GM12874 (cell line): ENCODE measurements around the gene SPATA31C1.

Experiments used
- CTCF ChIP-seq: IDR thresholded peaks from 2 replicates; pipeline ENCODE4 v1.5.1; 2011; ENCODE audit warnings: low read depth, mild to moderate bottlenecking, control low read depth, low read length, moderate library complexity; ENCODE audit not compliant: insufficient read depth

Gene SPATA31C1

GRCh38 chr9:87894998-87895625 lies 22.6 kb upstream of the SPATA31C1 start:
- TF ChIP-seq CTCF, result no peak

GRCh38 chr9:87896891-87897290 lies 20.9 kb upstream of the SPATA31C1 start:
- no peak for TF ChIP-seq CTCF

- no peak for TF ChIP-seq CTCF
Measured at GRCh38 chr9:87898151-87898550, 19.6 kb upstream of the SPATA31C1 start.

- TF ChIP-seq CTCF, result no peak
Measured at GRCh38 chr9:87909310-87910041, 8.3 kb upstream of the SPATA31C1 start.

- TF ChIP-seq CTCF, result no peak
Measured at GRCh38 chr9:87910821-87911220, 6.9 kb upstream of the SPATA31C1 start.

- TF ChIP-seq CTCF, result no peak
Measured at GRCh38 chr9:87944096-87944495, 26.3 kb downstream of the SPATA31C1 start.

- TF ChIP-seq CTCF, result no peak
Measured at GRCh38 chr9:87944682-87945081, 26.9 kb downstream of the SPATA31C1 start.
